Gastroesophageal sphincter (tissue), 3 donors: ENCODE measurements around the gene GABRG3.

Experiments used
- CTCF ChIP-seq, 4 experiments: fragments of 200-600 bp in 2 of 4; fragments of 450-650 bp in 2 of 4; sonication (generic) in 1 of 4; IDR thresholded peaks; one replicate each; pipeline ENCODE4 v1.5.1; 2017 to 2019; ENCODE audit warnings: antibody characterized with exemption in 4 of 4, mild to moderate bottlenecking in 2 of 4, moderate library complexity in 2 of 4
- EP300 ChIP-seq: sonication (generic); formaldehyde crosslinking; IDR thresholded peaks from one replicate; pipeline ENCODE4 v1.6.1; 2017; ENCODE audit warnings: antibody characterized with exemption, mild to moderate bottlenecking
- POLR2A ChIP-seq, 2 donors: fragments of 450-650 bp; IDR thresholded peaks; one replicate each; pipeline ENCODE4 v1.6.1; 2017; ENCODE audit warnings: antibody characterized with exemption in 2 of 2, mild to moderate bottlenecking in 2 of 2, moderate library complexity in 1 of 2
- POLR2AphosphoS5 ChIP-seq: sonication (generic); formaldehyde crosslinking; IDR thresholded peaks from one replicate; pipeline ENCODE4 v1.6.1; 2017; ENCODE audit warnings: antibody characterized with exemption

GRCh38 chr15:27278761-27279160 is 307.8 kb downstream of the GABRG3 start:
- TF ChIP-seq CTCF (IDR thresholded peaks at IDR 0.05) (no peak), POLR2AphosphoS5 (no peak), EP300 (no peak), POLR2A (IDR thresholded peaks at IDR 0.05) (no peak)
